OCI-LY3 (cell line): Measurements from ENCODE around the gene ATRX.

Experiments used
- H2AFZ ChIP-seq: fragments of 200-600, 300-600 bp; shearing (Covaris generic); 2 replicates; pipeline ENCODE4 v1.6.0; 2014; ENCODE audit warnings: antibody characterized with exemption, low read depth, low read length
- H3K27ac ChIP-seq: fragments of 200-600, 300-600 bp; sonication (generic); 2 replicates; pipeline ENCODE4 v1.5.1; 2014; ENCODE audit warnings: mild to moderate bottlenecking, low read length, moderate library complexity, mixed read lengths
- H3K27me3 ChIP-seq: fragments of 200-600, 300-600 bp; sonication (generic); 2 replicates; pipeline ENCODE4 v1.6.1; 2014; ENCODE audit warnings: low read depth, low read length, mixed read lengths
- H3K36me3 ChIP-seq: fragments of 200-600, 300-600 bp; sonication (generic); replicated peaks from 2 replicates; pipeline ENCODE3; 2014; ENCODE audit warnings: low read depth, low read length, mixed read lengths
- H3K4me1 ChIP-seq: fragments of 300-600, 200-600 bp; sonication (generic); 2 replicates; pipeline ENCODE4 v1.6.1; 2014; ENCODE audit warnings: low read length, mixed read lengths
- H3K4me2 ChIP-seq: fragments of 200-600, 300-600 bp; sonication (generic); 2 replicates; pipeline ENCODE4 v1.6.1; 2014; ENCODE audit warnings: low read length, mixed read lengths
- H3K4me3 ChIP-seq: fragments of 300-600, 200-600 bp; sonication (generic); 2 replicates; pipeline ENCODE4 v1.5.1; 2014; ENCODE audit warnings: antibody characterized with exemption, mild to moderate bottlenecking, low read length, moderate library complexity
- H3K79me2 ChIP-seq: fragments of 300-600, 200-600 bp; shearing (Covaris generic); 2 replicates; pipeline ENCODE4 v1.6.1; 2014; ENCODE audit warnings: mild to moderate bottlenecking, low read length, mixed read lengths
- H3K9ac ChIP-seq: fragments of 300-600, 200-600 bp; shearing (Covaris generic); 2 replicates; pipeline ENCODE4 v1.6.0; 2014; ENCODE audit warnings: mild to moderate bottlenecking, low read length, moderate library complexity
- H3K9me3 ChIP-seq: fragments of 200-600, 300-600 bp; shearing (Covaris generic); 2 replicates; pipeline ENCODE4 v1.6.1; 2014; ENCODE audit warnings: low read length, mixed read lengths; ENCODE audit not compliant: insufficient read depth
- H4K20me1 ChIP-seq: fragments of 200-600, 300-600 bp; sonication (generic); 2 replicates; pipeline ENCODE4 v1.6.1; 2016; ENCODE audit warnings: low read length, mixed read lengths; ENCODE audit not compliant: insufficient read depth
- CTCF ChIP-seq: fragments of 200-600, 300-600 bp; sonication (generic); IDR thresholded peaks from 2 replicates; pipeline ENCODE4 v1.5.1; 2014; ENCODE audit warnings: antibody characterized with exemption, low read length, low read depth
- EZH2phosphoT487 ChIP-seq: fragments of 200-600 bp; shearing (Covaris generic); IDR thresholded peaks from 2 replicates; pipeline ENCODE4 v1.6.1; 2018; ENCODE audit warnings: antibody characterized with exemption, mixed run types, low read depth

Gene ATRX

GRCh38 chrX:77814210-77814609 lies 28.2 kb upstream of the ATRX start:
- H3K27me3 ChIP-seq = no peaks in the 10 kb centered on the region
- TF ChIP-seq EZH2phosphoT487 = no peak
- TF ChIP-seq CTCF = no peak
- H3K4me3 ChIP-seq = no peak overlapping the region
- no peaks in the 10 kb centered on the region for H3K36me3 ChIP-seq
- no peak overlapping the region for H2AFZ ChIP-seq
- no peaks in the 10 kb centered on the region for H3K4me1 ChIP-seq
- no peaks in the 10 kb centered on the region for H3K79me2 ChIP-seq
- no peak overlapping the region for H3K4me2 ChIP-seq
- no peaks in the 10 kb centered on the region for H4K20me1 ChIP-seq
- no peak overlapping the region for H3K9ac ChIP-seq
- no peak overlapping the region for H3K27ac ChIP-seq
- H3K9me3 ChIP-seq = no peaks in the 10 kb centered on the region

- no peak for TF ChIP-seq CTCF
- no peak for TF ChIP-seq EZH2phosphoT487
Observed at GRCh38 chrX:77802201-77802600, 16.2 kb upstream of the ATRX start.

GRCh38 chrX:77795124-77795523 lies 9.1 kb upstream of the ATRX start:
- Histone ChIP-seq H3K4me1 (no peaks in the 10 kb centered on the region), H3K27ac (no peak overlapping the region), H2AFZ (no peak overlapping the region), H3K36me3 (no peaks in the 10 kb centered on the region), H4K20me1 (no peaks in the 10 kb centered on the region), H3K9ac (no peak overlapping the region), H3K4me3 (no peak overlapping the region), H3K79me2 (no peaks in the 10 kb centered on the region), H3K27me3 (no peaks in the 10 kb centered on the region), H3K9me3 (no peaks in the 10 kb centered on the region), H3K4me2 (no peak overlapping the region)
- TF ChIP-seq CTCF = no peak

More at GRCh38 chrX:77802201-77802600, 16.2 kb upstream of the ATRX start:
- Histone ChIP-seq H2AFZ (no peak overlapping the region), H3K36me3 (no peaks in the 10 kb centered on the region), H3K9me3 (no peaks in the 10 kb centered on the region), H4K20me1 (no peaks in the 10 kb centered on the region), H3K9ac (no peak overlapping the region), H3K27me3 (no peaks in the 10 kb centered on the region), H3K4me1 (no peaks in the 10 kb centered on the region), H3K4me3 (no peak overlapping the region), H3K27ac (no peak overlapping the region), H3K79me2 (no peaks in the 10 kb centered on the region), H3K4me2 (no peak overlapping the region)

- Histone ChIP-seq H3K79me2 (no peaks in the 10 kb centered on the region), H3K27ac (no peak overlapping the region), H4K20me1 (no peaks in the 10 kb centered on the region), H3K36me3 (no peaks in the 10 kb centered on the region), H3K4me2 (no peak overlapping the region), H3K27me3 (no peaks in the 10 kb centered on the region), H3K4me3 (no peak overlapping the region), H3K4me1 (no peaks in the 10 kb centered on the region), H3K9me3 (no peaks in the 10 kb centered on the region), H2AFZ (no peak overlapping the region), H3K9ac (no peak overlapping the region)
- TF ChIP-seq CTCF = no peak
- TF ChIP-seq EZH2phosphoT487 = no peak
Observed at GRCh38 chrX:77793946-77794345, 7.9 kb upstream of the ATRX start.
